Endothelial cell of umbilical vein (primary cell): ENCODE measurements around the gene SLC36A3.

Experiments
- EZH2 ChIP-seq: IDR thresholded peaks from 2 replicates; pipeline ENCODE4 v1.6.1; 2012; ENCODE audit warnings: borderline replicate concordance, low read depth, mild to moderate bottlenecking, moderate library complexity, low read length, inconsistent platforms; ENCODE audit not compliant: severe bottlenecking
- FOS ChIP-seq: IDR thresholded peaks from 2 replicates; pipeline ENCODE4 v1.6.1; 2011; ENCODE audit warnings: mild to moderate bottlenecking, low read length, moderate library complexity, borderline replicate concordance; ENCODE audit not compliant: insufficient read depth
- GATA2 ChIP-seq: IDR thresholded peaks from 2 replicates; pipeline ENCODE4 v1.7.0; 2011; ENCODE audit warnings: low read depth, mild to moderate bottlenecking, moderate library complexity, mixed read lengths, low read length; ENCODE audit not compliant: insufficient read length, insufficient read depth
- MYC ChIP-seq: IDR thresholded peaks from one replicate; pipeline ENCODE4 v1.6.1; 2011; ENCODE audit warnings: mild to moderate bottlenecking, low read depth, low read length
- POLR2A ChIP-seq: IDR thresholded peaks from 2 replicates; pipeline ENCODE4 v1.6.1; 2012; ENCODE audit warnings: low read depth, mild to moderate bottlenecking, control low read depth, low read length
- POLR2AphosphoS5 ChIP-seq: IDR thresholded peaks from 2 replicates; pipeline ENCODE4 v1.6.1; 2012; ENCODE audit warnings: low read depth, mild to moderate bottlenecking, control low read depth, low read length, moderate library complexity; ENCODE audit not compliant: insufficient read depth
- TF ChIP-seq, protein P1 (sequence below), 2 donors: IDR thresholded peaks; 1 replicate in 1 of 2; 2 replicates in 1 of 2; pipeline ENCODE4 v1.5.1; 2011; ENCODE audit warnings: low read length in 2 of 2, mild to moderate bottlenecking in 2 of 2, moderate library complexity in 2 of 2, control low read depth in 1 of 2, inconsistent platforms in 1 of 2, low read depth in 1 of 2; ENCODE audit not compliant: insufficient read depth in 1 of 2; ENCODE audit errors: extremely low read depth in 1 of 2
- TF ChIP-seq, protein P2 (sequence below): IDR thresholded peaks from 2 replicates; pipeline ENCODE4 v1.6.1; 2011; ENCODE audit not compliant: insufficient read depth, insufficient read length

DNA sequence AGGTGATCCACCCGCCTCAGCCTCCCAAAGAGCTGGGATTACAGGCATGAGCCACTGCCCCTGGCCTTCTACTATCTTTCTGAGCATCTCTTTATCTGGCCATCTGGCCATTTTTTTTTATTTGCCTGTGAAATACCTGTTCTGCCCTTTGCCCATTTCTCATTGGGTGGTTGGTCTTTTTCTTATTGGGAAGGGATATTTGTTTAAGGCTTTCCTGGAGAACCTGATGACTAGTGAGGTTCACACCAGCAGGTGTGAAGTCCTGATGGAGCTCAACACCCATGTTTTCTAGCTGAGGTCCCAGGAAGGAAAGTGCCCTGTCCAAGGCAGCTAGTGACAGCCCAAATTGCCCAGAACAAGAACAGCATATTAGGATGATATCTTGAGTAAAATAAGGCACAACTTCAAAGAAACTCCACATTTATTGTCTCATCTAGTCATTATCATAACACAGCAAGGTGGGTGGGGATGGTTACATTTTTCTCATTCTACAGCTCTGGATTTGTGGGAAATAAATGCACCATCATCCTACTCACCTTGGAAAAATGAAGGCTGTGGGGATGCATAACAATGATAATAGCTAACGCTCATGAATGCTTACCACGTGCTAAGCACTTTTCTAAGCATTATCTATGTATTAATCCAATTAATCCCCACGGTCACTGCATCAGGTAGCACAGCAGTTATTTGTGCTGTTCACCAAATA lies 20.3 kb downstream of the SLC36A3 start:
- TF ChIP-seq, protein P1, sequence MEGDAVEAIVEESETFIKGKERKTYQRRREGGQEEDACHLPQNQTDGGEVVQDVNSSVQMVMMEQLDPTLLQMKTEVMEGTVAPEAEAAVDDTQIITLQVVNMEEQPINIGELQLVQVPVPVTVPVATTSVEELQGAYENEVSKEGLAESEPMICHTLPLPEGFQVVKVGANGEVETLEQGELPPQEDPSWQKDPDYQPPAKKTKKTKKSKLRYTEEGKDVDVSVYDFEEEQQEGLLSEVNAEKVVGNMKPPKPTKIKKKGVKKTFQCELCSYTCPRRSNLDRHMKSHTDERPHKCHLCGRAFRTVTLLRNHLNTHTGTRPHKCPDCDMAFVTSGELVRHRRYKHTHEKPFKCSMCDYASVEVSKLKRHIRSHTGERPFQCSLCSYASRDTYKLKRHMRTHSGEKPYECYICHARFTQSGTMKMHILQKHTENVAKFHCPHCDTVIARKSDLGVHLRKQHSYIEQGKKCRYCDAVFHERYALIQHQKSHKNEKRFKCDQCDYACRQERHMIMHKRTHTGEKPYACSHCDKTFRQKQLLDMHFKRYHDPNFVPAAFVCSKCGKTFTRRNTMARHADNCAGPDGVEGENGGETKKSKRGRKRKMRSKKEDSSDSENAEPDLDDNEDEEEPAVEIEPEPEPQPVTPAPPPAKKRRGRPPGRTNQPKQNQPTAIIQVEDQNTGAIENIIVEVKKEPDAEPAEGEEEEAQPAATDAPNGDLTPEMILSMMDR (IDR thresholded peaks at IDR 0.05; ENCODE audit: extremely low read depth in 1 of 2, insufficient read depth in 1 of 2, low read depth in 1 of 2, low read length in 2 of 2) = no peak
- TF ChIP-seq, protein P2, sequence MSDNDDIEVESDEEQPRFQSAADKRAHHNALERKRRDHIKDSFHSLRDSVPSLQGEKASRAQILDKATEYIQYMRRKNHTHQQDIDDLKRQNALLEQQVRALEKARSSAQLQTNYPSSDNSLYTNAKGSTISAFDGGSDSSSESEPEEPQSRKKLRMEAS = no peak
- TF ChIP-seq POLR2A (no peak), POLR2AphosphoS5 (no peak), FOS (no peak), GATA2 (no peak), MYC (no peak), EZH2 (no peak)
